GM10248 (cell line): ENCODE results near the gene MAP1LC3B2.
"Not testable (repeated sequence)": the region's sequence is repeated elsewhere in the genome, so short reads cannot be mapped to it uniquely, and the experiment has no call there.

Experiments
- CTCF ChIA-PET: fragments of 300-600 bp; sonication (Branson Sonifier 250); formaldehyde crosslinking; extraction: SDS; loops from one replicate; lab custom pipeline; 2021; ENCODE audit warnings: antibody characterized with exemption; lab: Yijun Ruan, JAX
- POLR2A ChIA-PET: fragments of 350-650 bp; sonication (Branson Sonifier 250); formaldehyde crosslinking; extraction: SDS; loops from one replicate; lab custom pipeline; 2020; ENCODE audit warnings: antibody characterized with exemption; lab: Yijun Ruan, JAX
- DNase-seq: peaks from one replicate; pipeline ENCODE4 v3.0.0; 2012; ENCODE audit errors: extremely low spot score
- CTCF ChIP-seq: IDR thresholded peaks from 2 replicates; pipeline ENCODE4 v1.5.1; 2012; ENCODE audit warnings: mild to moderate bottlenecking, low read depth; ENCODE audit errors: extremely low read depth, missing control alignments, control extremely low read depth

The MAP1LC3B2 gene

GRCh38 chr12:116563262-116563661 lies 4.1 kb downstream of the MAP1LC3B2 start:
- no peak for DNase-seq
- TF ChIP-seq CTCF: no peak
- ChIA-PET CTCF (interaction anchor here (1.3 kb wide), 1 partner anchor 13 kb away, joined by 3 read pairs; no protein-coding TSS in a partner anchor), POLR2A (no interaction called here)

DNA sequence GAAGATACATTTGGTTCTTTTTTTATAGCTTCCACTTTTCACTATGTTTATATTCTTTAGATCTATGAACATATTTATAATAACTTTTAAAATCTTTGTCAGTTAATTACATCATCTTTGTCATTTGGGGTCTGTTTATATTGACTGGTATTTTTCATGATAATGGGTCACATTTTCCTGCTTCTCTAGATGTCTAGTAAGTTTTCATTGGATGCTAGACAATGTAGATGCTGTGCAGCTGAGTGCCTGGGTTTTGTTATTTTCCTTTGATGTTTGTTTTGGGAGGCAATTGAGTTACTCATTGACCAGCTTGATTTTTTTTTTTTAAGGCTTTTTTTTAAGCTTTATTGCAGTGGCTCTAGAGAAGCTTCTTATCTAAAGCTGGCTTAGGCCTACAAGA lies 4.9 kb downstream of the MAP1LC3B2 start:
- CTCF ChIA-PET: interaction anchor here (0.9 to 1.3 kb wide), 2 partner anchors 14 to 65 kb away, joined by 3 read pairs; no protein-coding TSS in a partner anchor
- TF ChIP-seq CTCF: no peak
- POLR2A ChIA-PET: no interaction called here
- DNase-seq: no peak

DNA sequence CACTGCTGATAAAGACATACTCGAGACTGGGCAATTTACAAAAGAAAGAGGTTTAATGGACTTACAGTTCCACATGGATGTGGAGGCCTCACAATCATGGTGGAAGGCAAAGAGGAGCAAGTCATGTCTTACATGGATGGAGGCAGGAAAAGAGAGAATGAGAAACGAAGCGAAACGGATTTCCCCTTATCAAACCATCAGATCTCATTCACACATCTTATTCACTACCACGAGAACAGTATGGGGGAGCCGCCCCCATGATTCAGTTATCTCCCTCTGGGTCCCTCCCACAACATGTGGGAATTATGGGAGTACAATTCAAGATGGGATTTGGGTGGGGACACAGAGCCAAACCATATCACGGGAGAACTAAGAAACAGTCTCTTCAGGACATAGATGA lies 6.0 kb downstream of the MAP1LC3B2 start:
- POLR2A ChIA-PET, CTCF ChIA-PET, DNase-seq: not testable (repeated sequence)

- TF ChIP-seq CTCF: no peak
- POLR2A ChIA-PET: no interaction called here
- CTCF ChIA-PET: no interaction called here
- DNase-seq: no peak
These were observed 6.8 kb downstream of the MAP1LC3B2 start for GRCh38 chr12:116565963-116566362.

GRCh38 chr12:116568203-116568602 lies 9.0 kb downstream of the MAP1LC3B2 start:
- ChIA-PET CTCF (interaction anchor here (0.8 kb wide), 1 partner anchor 13 kb away, joined by 4 read pairs; no protein-coding TSS in a partner anchor), POLR2A (no interaction called here)
- no peak for TF ChIP-seq CTCF
- DNase-seq: no peak

- CTCF ChIA-PET: interaction anchor here (1.3 to 2.2 kb wide), 3 partner anchors 8 to 25 kb away, joined by 3 to 6 read pairs (median 5); partner anchors contain the start of gene MAP1LC3B2
- DNase-seq: no peak
- POLR2A ChIA-PET: no interaction called here
- TF ChIP-seq CTCF: no peak
These were observed 11.9 kb downstream of the MAP1LC3B2 start for GRCh38 chr12:116571089-116571488.

DNA sequence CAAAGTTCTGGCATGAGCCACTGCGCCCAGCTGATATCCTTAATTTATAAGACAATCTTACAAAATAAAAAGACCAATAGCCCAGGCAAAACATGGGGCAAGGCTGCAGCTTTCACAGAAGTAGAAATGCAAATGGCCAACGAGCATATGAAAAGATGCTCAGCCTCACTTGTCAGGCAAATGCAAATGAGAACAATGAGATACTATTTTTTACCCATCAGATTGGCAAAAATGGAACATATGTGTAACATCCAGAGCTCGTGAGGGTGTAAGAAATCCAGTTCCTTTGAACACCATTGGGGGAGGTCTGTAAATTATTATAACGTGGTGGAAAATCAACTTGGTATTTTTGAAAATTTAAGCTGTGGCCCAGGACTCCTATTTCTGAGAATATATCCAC lies 14.6 kb downstream of the MAP1LC3B2 start:
- CTCF ChIA-PET: interaction anchor here (1.6 kb wide), 1 partner anchor 39 kb away, joined by 3 read pairs; no protein-coding TSS in a partner anchor
- POLR2A ChIA-PET: no interaction called here
- DNase-seq: no peak
- no peak for TF ChIP-seq CTCF

- POLR2A ChIA-PET, DNase-seq, CTCF ChIA-PET: not testable (repeated sequence)
These were observed 16.6 kb downstream of the MAP1LC3B2 start for GRCh38 chr12:116575754-116576153.
